HUDEP-2 (cell line): ENCODE results near the gene EP300.
"Not testable (repeated sequence)": the region's sequence is repeated elsewhere in the genome, so short reads cannot be mapped to it uniquely, and the experiment has no call there.

ENCODE experiments used
- DNase-seq, 76 experiments: peaks; one replicate each; lab custom pipeline; 2025; ENCODE audit not compliant: unreplicated experiment in 76 of 76; lab: John Stamatoyannopoulos, UW

The EP300 gene

GRCh38 chr22:41145921-41146320 is 53.5 kb downstream of the EP300 start:
- DNase-seq, result not testable (repeated sequence)

GRCh38 chr22:41146573-41146972 is 54.2 kb downstream of the EP300 start:
- peak in 2 of 76 experiments; percentile 1 to 12 for DNase-seq

- no peak for DNase-seq
Measured at GRCh38 chr22:41147722-41148121, 55.3 kb downstream of the EP300 start.

- no peak for DNase-seq
Measured at GRCh38 chr22:41152902-41153301, 60.5 kb downstream of the EP300 start.

GRCh38 chr22:41157083-41157482 is 64.7 kb downstream of the EP300 start:
- no peak for DNase-seq

GRCh38 chr22:41169157-41169556 is 76.8 kb downstream of the EP300 start:
- no peak for DNase-seq

GRCh38 chr22:41171996-41172395 is 79.6 kb downstream of the EP300 start:
- no peak for DNase-seq

GRCh38 chr22:41175546-41175945 is 83.2 kb downstream of the EP300 start:
- DNase-seq, result no peak

- no peak for DNase-seq
Measured at GRCh38 chr22:41177040-41177621, 84.7 kb downstream of the EP300 start.

- DNase-seq, result no peak
Measured at GRCh38 chr22:41177622-41178424, 85.4 kb downstream of the EP300 start.

GRCh38 chr22:41178425-41178975 is 86.1 kb downstream of the EP300 start:
- no peak for DNase-seq

- not testable (repeated sequence) for DNase-seq
Measured at GRCh38 chr22:41180362-41180761, 88.0 kb downstream of the EP300 start.

GRCh38 chr22:41180926-41181325 is 88.5 kb downstream of the EP300 start:
- DNase-seq, result no peak

- no peak for DNase-seq
Measured at GRCh38 chr22:41181349-41182241, 89.2 kb downstream of the EP300 start.

- DNase-seq, result no peak
Measured at GRCh38 chr22:41184679-41185078, 92.3 kb downstream of the EP300 start.

- DNase-seq, result no peak
Measured at GRCh38 chr22:41191467-41191866, 99.1 kb downstream of the EP300 start.

- DNase-seq, result no peak
Measured at GRCh38 chr22:41193829-41194228, 101.4 kb downstream of the EP300 start.

- peak in 68 of 76 experiments; percentile 9 to 84 (median 65) for DNase-seq
Measured at GRCh38 chr22:41197038-41197972, 104.9 kb downstream of the EP300 start.

- peak in 25 of 76 experiments; percentile 1 to 45 (median 17) for DNase-seq
Measured at GRCh38 chr22:41198027-41198580, 105.7 kb downstream of the EP300 start.

GRCh38 chr22:41201141-41201540 is 108.7 kb downstream of the EP300 start:
- no peak for DNase-seq
